HTERT RPE-1 (cell line): ENCODE data around the gene DTL.

ENCODE experiments used
- in situ Hi-C: fragments of 300-500 bp; cut with MboI; formaldehyde crosslinking; loops from 4 replicates; pipeline ENCODE4 v1.14.3; 2020; ENCODE audit warnings: low sequenced_read_pairs

The DTL gene

GRCh38 chr1:212035835-212036605 lies 472 bp downstream of the DTL start:
- in situ Hi-C loops: no loop called here

GRCh38 chr1:212037900-212038299 lies 2.4 kb downstream of the DTL start:
- in situ Hi-C loops: no loop called here

- in situ Hi-C loops: no loop called here
Measured at GRCh38 chr1:212039622-212040021, 4.1 kb downstream of the DTL start.

- in situ Hi-C loops: no loop called here
Measured at GRCh38 chr1:212040629-212041412, 5.3 kb downstream of the DTL start.

GRCh38 chr1:212042436-212042835 lies 6.9 kb downstream of the DTL start:
- in situ Hi-C loops: no loop called here

- in situ Hi-C loops: no loop called here
Measured at GRCh38 chr1:212044851-212045250, 9.3 kb downstream of the DTL start.

- in situ Hi-C loops: no loop called here
Measured at GRCh38 chr1:212045981-212046380, 10.4 kb downstream of the DTL start.

GRCh38 chr1:212053993-212054392 lies 18.4 kb downstream of the DTL start:
- in situ Hi-C loops: no loop called here

GRCh38 chr1:212055333-212055732 lies 19.8 kb downstream of the DTL start:
- in situ Hi-C loops: no loop called here

GRCh38 chr1:212060632-212061472 lies 25.3 kb downstream of the DTL start:
- in situ Hi-C loops: no loop called here

- in situ Hi-C loops: no loop called here
Measured at GRCh38 chr1:212062832-212063438, 27.4 kb downstream of the DTL start.

- in situ Hi-C loops: no loop called here
Measured at GRCh38 chr1:212067787-212068186, 32.2 kb downstream of the DTL start.

GRCh38 chr1:212070720-212071302 lies 35.3 kb downstream of the DTL start:
- in situ Hi-C loops: no loop called here

GRCh38 chr1:212072047-212072446 lies 36.5 kb downstream of the DTL start:
- in situ Hi-C loops: no loop called here

GRCh38 chr1:212073490-212073889 lies 37.9 kb downstream of the DTL start:
- in situ Hi-C loops: no loop called here

- in situ Hi-C loops: no loop called here
Measured at GRCh38 chr1:212074313-212074712, 38.8 kb downstream of the DTL start.

- in situ Hi-C loops: no loop called here
Measured at GRCh38 chr1:212074856-212075255, 39.3 kb downstream of the DTL start.

GRCh38 chr1:212077028-212077427 lies 41.5 kb downstream of the DTL start:
- in situ Hi-C loops: no loop called here

GRCh38 chr1:212078826-212079225 lies 43.3 kb downstream of the DTL start:
- in situ Hi-C loops: no loop called here

GRCh38 chr1:212082765-212083406 lies 47.3 kb downstream of the DTL start:
- in situ Hi-C loops: no loop called here
